CD4-positive, alpha-beta T cell treated with Interferon alpha-2 for 1 hour (primary cell): Measurements from ENCODE around the gene MGARP.
A peak's percentile ranks its signal among the peaks of the same experiment; 100 is the strongest.

Experiments
- DNase-seq, 2 donors: peaks; one replicate each; pipeline ENCODE4 v3.0.0-alpha.2; 2020 to 2022

Gene MGARP

DNA sequence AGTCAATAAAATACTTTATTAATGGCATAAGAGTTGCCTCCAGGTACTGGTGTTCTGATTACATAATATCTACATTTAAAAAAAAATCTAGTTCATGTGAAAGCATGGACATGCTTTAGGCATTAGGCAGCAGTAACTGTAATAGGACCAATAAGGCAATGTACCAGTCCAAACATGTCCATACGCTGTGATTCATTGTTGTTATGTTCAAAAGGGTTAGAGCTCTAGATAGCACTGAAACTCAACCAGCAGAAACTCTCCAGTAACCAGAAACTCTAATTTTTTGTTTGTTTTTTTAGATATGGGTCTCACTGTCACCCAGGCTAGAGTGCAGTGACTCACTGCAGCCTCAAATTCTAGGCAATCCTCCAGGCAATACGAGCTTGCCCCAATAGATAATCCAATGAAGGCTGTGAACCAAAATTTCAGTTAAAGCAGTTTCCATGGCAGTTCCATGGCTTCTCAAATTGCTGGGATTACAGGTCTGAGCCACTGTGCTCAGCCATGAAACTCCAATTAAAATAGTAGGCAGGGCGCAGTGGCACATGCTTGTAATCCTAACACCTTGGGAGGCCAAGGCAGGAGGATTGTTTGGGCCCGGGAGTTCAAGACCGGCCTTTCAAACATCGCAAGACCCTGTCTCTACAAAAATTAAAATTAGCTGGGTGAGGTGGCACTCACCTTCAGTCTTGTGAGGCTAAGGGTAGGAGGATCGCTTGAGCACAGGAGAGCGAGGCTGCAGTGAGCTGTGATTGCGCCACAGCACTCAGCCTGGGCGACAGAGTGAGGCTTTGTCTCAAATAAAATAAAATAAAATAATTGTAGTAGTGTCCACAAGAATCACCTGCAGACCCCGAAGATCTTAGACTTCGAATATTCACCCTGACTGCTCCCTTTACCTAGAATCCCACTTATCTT lies 36.3 kb downstream of the MGARP start:
- no peak for DNase-seq

- no peak for DNase-seq
These were observed 37.4 kb downstream of the MGARP start for GRCh38 chr4:139242511-139243051.

GRCh38 chr4:139241784-139242151 lies 38.3 kb downstream of the MGARP start:
- DNase-seq, result no peak

- no peak for DNase-seq
These were observed 38.8 kb downstream of the MGARP start for GRCh38 chr4:139241086-139241783.

DNA sequence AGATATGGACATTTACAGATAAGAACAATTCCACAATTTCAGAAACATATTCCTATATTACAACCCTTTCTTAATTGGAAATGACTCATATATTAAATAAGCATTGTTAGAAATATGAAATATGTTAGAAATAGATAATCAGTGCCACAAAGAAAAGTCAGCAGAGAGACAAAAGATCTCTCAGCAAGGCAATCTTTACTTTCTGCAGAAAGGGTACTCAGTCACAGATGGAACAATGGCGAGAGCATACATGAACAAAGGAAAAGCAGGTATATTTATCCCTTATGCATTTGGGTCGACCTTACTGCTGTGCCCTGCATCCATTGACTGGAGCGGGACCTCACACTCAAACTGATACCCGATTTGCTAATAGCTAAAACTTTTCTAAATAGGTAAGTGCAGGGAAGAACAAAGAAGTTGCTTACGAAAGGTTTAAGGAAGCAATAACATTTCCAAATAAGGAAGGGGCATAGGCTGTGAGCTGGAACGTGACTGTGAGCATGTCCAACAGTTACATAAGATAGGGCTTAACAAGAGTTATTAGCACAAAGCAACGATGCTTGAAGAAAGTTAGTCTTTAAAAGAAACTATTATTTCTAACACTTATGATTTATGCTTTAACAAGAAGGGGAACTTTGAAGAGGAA lies 40.8 kb downstream of the MGARP start:
- DNase-seq, result no peak

DNA sequence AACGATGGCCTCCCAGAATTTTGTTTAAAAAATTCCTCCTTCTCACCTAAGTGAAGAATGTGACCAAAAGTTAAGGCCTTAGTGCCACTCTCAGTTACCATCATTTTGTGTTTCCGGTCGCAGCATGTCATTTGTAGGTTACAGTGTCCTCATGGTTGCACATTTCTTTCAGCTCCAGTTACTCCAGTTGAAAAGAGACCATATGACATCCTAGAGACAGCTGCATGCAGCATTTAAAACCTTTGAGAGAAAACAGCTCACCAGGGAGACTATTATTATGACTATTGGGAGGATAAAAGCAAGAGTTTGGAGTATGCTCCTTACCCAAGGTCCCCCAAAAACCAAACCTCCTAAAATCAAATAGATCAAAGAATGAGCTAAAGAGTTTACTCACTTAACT lies 45.8 kb downstream of the MGARP start:
- no peak for DNase-seq

- peak in 1 of 2 donors; percentile 66 for DNase-seq
These were observed 50.4 kb downstream of the MGARP start for GRCh38 chr4:139229534-139230039.

DNA sequence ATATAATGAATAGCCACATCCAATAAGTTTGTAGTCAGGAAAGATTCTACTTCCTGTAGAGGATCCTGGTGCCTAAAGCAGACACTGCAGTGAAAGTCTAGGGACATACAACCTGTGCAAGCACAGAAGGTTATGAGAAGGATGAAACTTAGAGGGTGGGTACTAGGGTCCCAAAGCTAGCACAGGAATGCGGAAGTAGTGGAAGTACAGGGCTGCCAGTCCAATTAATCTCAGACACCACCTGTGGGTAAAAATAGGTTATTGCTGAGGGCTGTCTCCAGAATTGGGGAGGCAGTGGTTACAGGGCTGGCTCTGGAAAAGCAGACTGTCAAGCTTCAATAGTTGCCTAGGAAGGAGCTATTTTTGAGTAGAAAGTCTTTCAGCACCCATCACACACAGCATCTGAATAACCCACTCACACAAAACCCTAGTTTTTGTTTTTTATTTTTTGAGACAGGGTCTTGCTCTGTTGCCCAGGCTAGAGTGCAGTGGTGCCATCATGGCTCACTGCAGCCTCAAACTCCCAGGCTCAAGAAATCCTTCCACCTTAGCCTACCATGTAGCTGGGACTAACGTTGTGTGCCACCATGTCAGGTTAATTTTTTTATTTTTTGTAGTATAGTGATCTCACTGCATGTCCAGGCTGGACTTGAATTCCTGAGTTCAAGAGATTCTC lies 52.2 kb downstream of the MGARP start:
- peak in 1 of 2 donors; percentile 18 for DNase-seq

DNA sequence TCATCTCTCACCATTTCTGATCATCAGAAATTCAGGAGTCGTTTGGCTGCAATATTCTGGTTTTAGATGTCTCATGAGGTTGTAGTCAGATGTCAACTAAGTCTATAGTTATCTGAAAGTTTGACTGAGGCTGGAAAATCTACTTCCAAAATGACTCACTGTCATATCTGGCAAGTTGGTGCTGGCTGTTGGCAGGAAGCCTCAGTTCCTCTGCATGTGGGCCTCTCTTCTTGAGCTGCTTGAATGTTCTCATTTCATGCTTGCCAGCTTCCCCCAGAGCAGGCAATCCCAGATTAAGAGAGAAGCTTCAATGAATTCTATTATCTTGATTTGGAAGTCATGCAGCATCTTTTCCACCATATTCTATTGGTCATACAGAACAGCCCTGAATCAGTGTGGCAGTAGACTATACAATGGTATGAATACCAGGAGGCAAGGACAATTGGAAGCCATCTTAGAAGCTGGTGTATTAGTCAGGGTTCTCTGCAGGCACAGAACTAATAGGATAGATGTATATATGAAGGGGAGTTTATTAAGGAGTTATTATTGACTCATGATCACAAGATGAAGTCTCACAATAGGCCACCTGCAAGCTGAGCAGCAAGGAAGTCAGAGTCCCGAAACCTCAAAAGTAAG lies 56.2 kb downstream of the MGARP start:
- DNase-seq, result no peak

DNA sequence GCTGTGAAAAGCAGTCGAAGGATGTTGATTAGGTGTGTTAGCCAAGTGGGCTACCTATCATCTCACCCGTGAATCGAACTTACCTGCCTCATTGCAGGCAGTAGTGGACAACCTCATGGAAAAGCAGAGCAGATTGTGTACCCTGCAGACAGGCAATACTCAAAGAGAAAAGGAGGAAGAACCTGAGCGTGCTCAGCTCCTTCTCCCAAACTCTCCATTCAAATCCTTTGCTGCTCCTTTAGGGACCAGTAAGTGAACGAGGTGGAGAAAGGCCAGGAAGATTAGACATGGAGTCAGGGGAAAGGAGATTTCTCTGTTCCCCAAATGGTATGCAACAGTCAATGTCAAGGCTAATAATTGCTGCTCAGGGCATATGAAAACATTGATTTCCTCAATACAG lies 57.8 kb downstream of the MGARP start:
- DNase-seq, result no peak

GRCh38 chr4:139221687-139222086 lies 58.3 kb downstream of the MGARP start:
- no peak for DNase-seq

DNA sequence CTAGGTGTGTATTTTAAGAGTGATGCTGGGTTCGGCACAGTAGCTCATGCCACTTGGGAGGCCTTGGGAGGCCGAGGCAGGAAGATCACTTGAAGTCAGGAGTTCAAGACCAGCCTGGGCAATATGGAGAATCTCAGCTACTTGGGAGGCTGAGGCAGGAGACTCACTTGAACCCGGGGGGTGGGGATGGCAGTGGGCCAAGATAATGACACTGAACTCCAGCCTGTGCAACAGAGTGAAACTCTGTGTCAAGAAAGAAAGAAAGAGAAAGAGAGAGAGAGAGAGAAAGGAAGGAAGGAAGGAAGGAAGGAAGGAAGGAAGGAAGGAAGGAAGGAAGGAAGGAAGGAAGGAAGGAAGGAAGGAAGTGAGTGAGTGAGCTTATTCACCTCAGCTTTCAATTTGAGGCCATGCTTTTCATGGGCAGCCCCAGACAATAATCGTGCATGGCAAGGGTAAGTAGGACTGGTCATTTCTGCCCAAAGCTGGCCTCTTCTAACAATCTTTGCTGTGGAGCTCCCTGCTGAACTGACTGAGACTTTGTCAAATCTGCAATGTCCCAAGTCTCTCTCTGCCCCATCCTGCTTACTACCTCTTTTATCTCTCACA lies 60.5 kb downstream of the MGARP start:
- no peak for DNase-seq
